ENCODE measurements around the gene SLC7A14.

GRCh38 chr3:170536712-170537111 lies 49.2 kb downstream of the SLC7A14 start:
- no peak for TF ChIP-seq CTCF (IDR thresholded peaks at IDR 0.05; ENCODE audit: low read depth, low read length)
- TF ChIP-seq POLR2A (IDR thresholded peaks at IDR 0.05; ENCODE audit: extremely low read depth, insufficient read length): no peak
- TF ChIP-seq MAX (IDR thresholded peaks at IDR 0.05; ENCODE audit: low read depth, low read length): no peak

All from NB4 (cell line).